ENCODE data around the gene MOCS1. TPM values are rescaled to one million over a fixed set of nuclear protein-coding genes. Genes with fewer than 3 reads are reported as not detected.

Gene MOCS1
- total and polyA plus RNA-seq, 9 of the 15 experiments (the other 6 are each of a cell fraction or from before 2014, with no cell fraction given) = 0.69 to 12.7 (median 8.7) TPM

- Histone ChIP-seq H3K4me2 (ENCODE audit: insufficient read depth, low read length) (no peak overlapping the region), H3K9me1 (ENCODE audit: control insufficient read depth, insufficient read depth, low read length) (no peaks in the 10 kb centered on the region), H3K4me1 (replicated peaks in 1 of 2; ENCODE audit: control insufficient read depth in 2 of 2, insufficient read depth in 2 of 2, low read length in 2 of 2) (no peaks in the 10 kb centered on the region), H3K36me3 (ENCODE audit: control insufficient read depth, insufficient read depth, low read length) (no peaks in the 10 kb centered on the region), H3K27ac (ENCODE audit: extremely low read depth, low read depth, low read length) (no peak overlapping the region), H3K9ac (ENCODE audit: insufficient read depth in 1 of 2, low read depth in 2 of 2, low read length in 2 of 2) (no peak overlapping the region), H4K20me1 (replicated peaks; ENCODE audit: control insufficient read depth, insufficient read depth, low read length) (peaks cover 5% of the 10 kb centered on the region; the same call in 1 of the 2 replicates), H3K79me2 (ENCODE audit: control insufficient read depth, insufficient read depth, low read length) (no peaks in the 10 kb centered on the region), H3K9me3 (replicated peaks; ENCODE audit: control insufficient read depth, insufficient read depth, low read depth, low read length) (no peaks in the 10 kb centered on the region), H3K27me3 (ENCODE audit: control insufficient read depth in 2 of 2, insufficient read depth in 2 of 2, low read length in 2 of 2) (peaks cover 2 to 14% of the 10 kb centered on the region in 2 experiments; a peak in 3 of 5 replicates), H2AFZ (ENCODE audit: low read depth, low read length) (no peak overlapping the region), H3K4me3 (no peak overlapping the region)
- in situ Hi-C loops (cut with MboI) (no loop called here), intact Hi-C loops (cut with micrococcal nuclease) (no loop called here)
- DNase-seq (ENCODE audit: extremely low read depth in 1 of 4, low spot score in 3 of 4) (no peak), ATAC-seq (no peak), FAIRE-seq (no peak)
- CTCF ChIA-PET (ENCODE audit: low intra/inter-chr PET ratio) = no interaction called here
- POLR2A ChIA-PET = interaction anchor here (0.6 to 1.0 kb wide), 2 partner anchors 617 to 847 kb away, joined by 3 read pairs; no protein-coding TSS in a partner anchor
- 4% methylated on average over 4 of the region's 4 CpGs for WGBS (ENCODE audit: insufficient coverage, low coverage, missing lambda C conversion rate)
- no peak for TF ChIP-seq ILF3 (IDR thresholded peaks at IDR 0.05; ENCODE audit: borderline replicate concordance)
- TF ChIP-seq MLX (CRISPR knock-in tag; conservative IDR thresholded peaks at IDR 0.05) = no peak
- no peak for TF ChIP-seq SMARCA4 (IDR thresholded peaks at IDR 0.05)
- no peak for TF ChIP-seq RBM14 (IDR thresholded peaks at IDR 0.05; ENCODE audit: borderline replicate concordance, insufficient read depth, low read depth, low read length)
- no peak for TF ChIP-seq ZNF717 (CRISPR knock-in tag; IDR thresholded peaks at IDR 0.05)
- no peak for TF ChIP-seq ESRRB (CRISPR knock-in tag; IDR thresholded peaks at IDR 0.05; ENCODE audit: borderline replicate concordance)
- TF ChIP-seq ASH1L (IDR thresholded peaks at IDR 0.05; ENCODE audit: borderline replicate concordance, low read depth, partially characterized antibody) = no peak
- no peak for TF ChIP-seq ZNF655 (CRISPR knock-in tag; IDR thresholded peaks at IDR 0.05)
- no peak for TF ChIP-seq CEBPZ (IDR thresholded peaks at IDR 0.05; ENCODE audit: borderline replicate concordance, low read depth, low read length)
- no TSS peak for BruUV-seq (replicated peaks)
These were observed 53.7 kb downstream of the MOCS1 start for GRCh38 chr6:39880594-39880993.
